A549 (cell line): ENCODE measurements around the gene TNFAIP2. TPM values are rescaled to one million over a fixed set of nuclear protein-coding genes. Genes with fewer than 3 reads are reported as not detected.
A peak's percentile ranks its signal among the peaks of the same experiment; 100 is the strongest.

Source experiments
- ATAC-seq, 2 experiments: fragments of 200-7000 bp in 1 of 2; fragments of >200 bp in 1 of 2; cut with Nextera tagmentation in 1 of 2; cut with Tn5 transposase in 1 of 2; 3 replicates each; pipeline versions ENCODE4 v1.8.0 to v1.9.1; 2018 to 2020; ENCODE audit warnings: mild to moderate bottlenecking in 1 of 2, moderate library complexity in 1 of 2
- CTCF ChIA-PET: fragments of 300-600 bp; sonication (Branson Sonifier 250); formaldehyde crosslinking; extraction: SDS; loops from one replicate; lab custom pipeline; 2021; ENCODE audit warnings: antibody characterized with exemption, inconsistent platforms; lab: Yijun Ruan, JAX
- POLR2A ChIA-PET: fragments of 350-600 bp; formaldehyde crosslinking; extraction: SDS; loops from one replicate; lab custom pipeline; 2021; ENCODE audit warnings: antibody characterized with exemption, inconsistent platforms; lab: Yijun Ruan, JAX
- DNase-seq, 2 experiments: peaks; one replicate each; pipeline versions ENCODE4 v3.0.0 to v3.0.0-alpha.2; 2011 to 2016; ENCODE audit warnings: low read depth in 1 of 2, low spot score in 1 of 2
- FAIRE-seq: peaks from 2 replicates; lab custom pipeline; 2011; peaks lifted over from hg19 to GRCh38; lab: Jason Lieb, UNC
- H3K27ac ChIP-seq, 2 experiments: fragments of >200 bp; sonication (Bioruptor Twin); formaldehyde crosslinking; 3 replicates each; pipeline ENCODE4 v1.5.1; 2016 to 2017
- H3K4me1 ChIP-seq: fragments of >200 bp; sonication (Bioruptor Twin); formaldehyde crosslinking; 3 replicates; pipeline ENCODE4 v1.6.1; 2016
- H3K4me2 ChIP-seq: fragments of >200 bp; sonication (Bioruptor Twin); formaldehyde crosslinking; 3 replicates; pipeline ENCODE4 v1.6.1; 2016
- H3K4me3 ChIP-seq: fragments of >200 bp; sonication (Bioruptor Twin); formaldehyde crosslinking; 3 replicates; pipeline ENCODE4 v1.5.1; 2016
- H3K9me3 ChIP-seq: fragments of >200 bp; sonication (Bioruptor Twin); formaldehyde crosslinking; 3 replicates; pipeline ENCODE4 v1.6.1; 2016
- CBX2 ChIP-seq: fragments of 200-600 bp; sonication (generic); IDR thresholded peaks from 2 replicates; pipeline ENCODE4 v1.6.1; 2016; ENCODE audit warnings: low read depth, mild to moderate bottlenecking, borderline replicate concordance
- EP300 ChIP-seq, 2 experiments: fragments of >200 bp; sonication (Bioruptor Twin); formaldehyde crosslinking; IDR thresholded peaks; 2 replicates in 1 of 2; 3 replicates in 1 of 2; pipeline ENCODE4 v1.6.1; 2016 to 2017
- FOSB ChIP-seq: fragments of 250-450 bp; sonication (Bioruptor Pico); IDR thresholded peaks from 2 replicates; pipeline ENCODE4 v1.5.0; 2020; ENCODE audit warnings: mild to moderate bottlenecking, moderate library complexity
- FOSL2 ChIP-seq, 2 experiments: fragments of 450-650 bp in 1 of 2; fragments of >200 bp in 1 of 2; sonication (Bioruptor Twin) in 1 of 2; formaldehyde crosslinking; IDR thresholded peaks; 2 replicates each; pipeline versions ENCODE4 v1.5.0 to v1.6.1; 2016 to 2020; ENCODE audit warnings: mild to moderate bottlenecking in 1 of 2, moderate library complexity in 1 of 2
- FOXS1 ChIP-seq: fragments of 250-450 bp; sonication (Bioruptor Pico); IDR thresholded peaks from 2 replicates; pipeline ENCODE4 v1.5.0; 2020; ENCODE audit warnings: mild to moderate bottlenecking, moderate library complexity
- GATA3 ChIP-seq: IDR thresholded peaks from 2 replicates; pipeline ENCODE4 v1.6.1; 2012; ENCODE audit warnings: borderline replicate concordance
- HDAC2 ChIP-seq: fragments of 200-600 bp; sonication (generic); IDR thresholded peaks from 2 replicates; pipeline ENCODE4 v1.6.1; 2016
- HEYL ChIP-seq: fragments of 250-450 bp; sonication (Bioruptor Pico); IDR thresholded peaks from 2 replicates; pipeline ENCODE4 v1.8.0; 2021; ENCODE audit warnings: mild to moderate bottlenecking, moderate library complexity
- HOXA7 ChIP-seq: fragments of 250-450 bp; sonication (Bioruptor Pico); IDR thresholded peaks from 2 replicates; pipeline ENCODE4 v1.5.0; 2020; ENCODE audit warnings: mild to moderate bottlenecking, moderate library complexity
- HOXB13 ChIP-seq: fragments of 250-450 bp; sonication (Bioruptor Pico); IDR thresholded peaks from 2 replicates; pipeline ENCODE4 v1.5.0; 2020; ENCODE audit warnings: low read depth, mild to moderate bottlenecking, moderate library complexity
- JUNB ChIP-seq: fragments of >200 bp; sonication (Bioruptor Twin); formaldehyde crosslinking; IDR thresholded peaks from 2 replicates; pipeline ENCODE4 v1.6.1; 2016
- KDM1A ChIP-seq: fragments of 200-600 bp; sonication (generic); IDR thresholded peaks from 2 replicates; pipeline ENCODE4 v1.6.1; 2016; ENCODE audit warnings: low read depth, mild to moderate bottlenecking
- KDM5A ChIP-seq: fragments of 200-600 bp; sonication (generic); IDR thresholded peaks from 2 replicates; pipeline ENCODE4 v1.6.1; 2016; ENCODE audit warnings: antibody characterized with exemption, mild to moderate bottlenecking
- MAFK ChIP-seq: fragments of 450-650 bp; IDR thresholded peaks from 2 replicates; pipeline ENCODE4 v1.6.1; 2014; ENCODE audit not compliant: partially characterized antibody
- MYC ChIP-seq: IDR thresholded peaks from 2 replicates; pipeline ENCODE4 v1.6.1; 2012; ENCODE audit warnings: mild to moderate bottlenecking, inconsistent platforms, low read length, improper control_type of control experiment, borderline replicate concordance
- NFE2L2 ChIP-seq: fragments of 150-350 bp; conservative IDR thresholded peaks from 2 replicates; pipeline ENCODE4 v1.6.1; 2014; ENCODE audit warnings: low read length
- NPAS2 ChIP-seq: fragments of 250-450 bp; sonication (Bioruptor Pico); IDR thresholded peaks from 2 replicates; pipeline ENCODE4 v1.8.0; 2022; ENCODE audit warnings: mild to moderate bottlenecking, moderate library complexity, borderline replicate concordance
- NR3C1 ChIP-seq: fragments of >200 bp; sonication (Bioruptor Twin); formaldehyde crosslinking; IDR thresholded peaks from 3 replicates; pipeline ENCODE4 v1.6.1; 2017
- PHF8 ChIP-seq: fragments of 200-600 bp; sonication (generic); IDR thresholded peaks from 2 replicates; pipeline ENCODE4 v1.6.1; 2016; ENCODE audit warnings: low read depth, mild to moderate bottlenecking, antibody characterized with exemption, moderate library complexity, borderline replicate concordance
- POLR2A ChIP-seq: IDR thresholded peaks from 2 replicates; pipeline ENCODE4 v1.6.1; 2012; ENCODE audit warnings: mild to moderate bottlenecking, low read length
- RFX5 ChIP-seq: fragments of 450-650 bp; IDR thresholded peaks from 2 replicates; pipeline ENCODE4 v1.7.1; 2014; ENCODE audit warnings: antibody characterized with exemption, mild to moderate bottlenecking, moderate library complexity
- SMC3 ChIP-seq: fragments of >200 bp; sonication (Bioruptor Twin); formaldehyde crosslinking; IDR thresholded peaks from 3 replicates; pipeline ENCODE4 v1.6.1; 2018; ENCODE audit warnings: inconsistent platforms
- SREBF2 ChIP-seq: fragments of 450-650 bp; IDR thresholded peaks from 2 replicates; pipeline ENCODE4 v1.6.1; 2014; ENCODE audit warnings: mild to moderate bottlenecking, moderate library complexity
- TFCP2L1 ChIP-seq: fragments of 250-450 bp; sonication (Bioruptor Pico); IDR thresholded peaks from 2 replicates; pipeline ENCODE4 v1.5.0; 2021; ENCODE audit warnings: mild to moderate bottlenecking
- TP53 ChIP-seq: fragments of 250-450 bp; sonication (Bioruptor Pico); IDR thresholded peaks from 2 replicates; pipeline ENCODE4 v1.5.0; 2021; ENCODE audit warnings: mild to moderate bottlenecking, moderate library complexity
- ZNF302 ChIP-seq: fragments of 250-450 bp; sonication (Bioruptor Pico); IDR thresholded peaks from 2 replicates; pipeline ENCODE4 v1.9.0; 2021; ENCODE audit warnings: inconsistent platforms, mild to moderate bottlenecking, moderate library complexity
- ZSCAN20 ChIP-seq: fragments of 250-450 bp; sonication (Bioruptor Pico); IDR thresholded peaks from 2 replicates; pipeline ENCODE4 v1.8.0; 2022; ENCODE audit warnings: mild to moderate bottlenecking, moderate library complexity
- WGBS: methylation state at CpG from one replicate; pipeline ENCODE4 v1.1.6; 2017; ENCODE audit errors: missing lambda C conversion rate; 5-methylcytosine and 5-hydroxymethylcytosine counted together
- polyA plus RNA-seq, 4 experiments: library from polyadenylated mRNA; depleted of rRNA in 3 of 4; stranded (reverse); fragments of >200 nt; fragmentation: RNase III in 1 of 4; extraction: RNeasy Plus Mini Kit Qiagen cat#74134 plus additional on column Dnase treatment in 1 of 4; gene quantifications; 2 replicates in 3 of 4; 3 replicates in 1 of 4; pipeline ENCODE4 v1.2.3, GENCODE V29; 2011 to 2017
- TF ChIP-seq, protein P1 (sequence below): fragments of 200-600 bp; sonication (generic); IDR thresholded peaks from 2 replicates; pipeline ENCODE4 v1.6.1; 2016; ENCODE audit warnings: antibody characterized with exemption, mild to moderate bottlenecking, moderate library complexity
- TF ChIP-seq, protein P2 (sequence below): IDR thresholded peaks from 2 replicates; pipeline ENCODE4 v1.6.1; 2012
- TF ChIP-seq, protein P3 (sequence below): fragments of 450-650 bp; IDR thresholded peaks from 2 replicates; pipeline ENCODE4 v1.6.1; 2014; ENCODE audit warnings: antibody characterized with exemption
- TF ChIP-seq, protein P4 (sequence below): fragments of 150-350 bp; IDR thresholded peaks from 2 replicates; pipeline ENCODE4 v1.6.1; 2014; ENCODE audit warnings: low read depth, mild to moderate bottlenecking, low read length
- TF ChIP-seq, protein P5 (sequence below): fragments of >200 bp; sonication (Bioruptor Twin); formaldehyde crosslinking; IDR thresholded peaks from 3 replicates; pipeline ENCODE4 v1.5.1; 2016

Gene TNFAIP2
- polyA plus RNA-seq, 2 of the 4 experiments (the other 2 are of a cell fraction) = 222 to 254 TPM

DNA sequence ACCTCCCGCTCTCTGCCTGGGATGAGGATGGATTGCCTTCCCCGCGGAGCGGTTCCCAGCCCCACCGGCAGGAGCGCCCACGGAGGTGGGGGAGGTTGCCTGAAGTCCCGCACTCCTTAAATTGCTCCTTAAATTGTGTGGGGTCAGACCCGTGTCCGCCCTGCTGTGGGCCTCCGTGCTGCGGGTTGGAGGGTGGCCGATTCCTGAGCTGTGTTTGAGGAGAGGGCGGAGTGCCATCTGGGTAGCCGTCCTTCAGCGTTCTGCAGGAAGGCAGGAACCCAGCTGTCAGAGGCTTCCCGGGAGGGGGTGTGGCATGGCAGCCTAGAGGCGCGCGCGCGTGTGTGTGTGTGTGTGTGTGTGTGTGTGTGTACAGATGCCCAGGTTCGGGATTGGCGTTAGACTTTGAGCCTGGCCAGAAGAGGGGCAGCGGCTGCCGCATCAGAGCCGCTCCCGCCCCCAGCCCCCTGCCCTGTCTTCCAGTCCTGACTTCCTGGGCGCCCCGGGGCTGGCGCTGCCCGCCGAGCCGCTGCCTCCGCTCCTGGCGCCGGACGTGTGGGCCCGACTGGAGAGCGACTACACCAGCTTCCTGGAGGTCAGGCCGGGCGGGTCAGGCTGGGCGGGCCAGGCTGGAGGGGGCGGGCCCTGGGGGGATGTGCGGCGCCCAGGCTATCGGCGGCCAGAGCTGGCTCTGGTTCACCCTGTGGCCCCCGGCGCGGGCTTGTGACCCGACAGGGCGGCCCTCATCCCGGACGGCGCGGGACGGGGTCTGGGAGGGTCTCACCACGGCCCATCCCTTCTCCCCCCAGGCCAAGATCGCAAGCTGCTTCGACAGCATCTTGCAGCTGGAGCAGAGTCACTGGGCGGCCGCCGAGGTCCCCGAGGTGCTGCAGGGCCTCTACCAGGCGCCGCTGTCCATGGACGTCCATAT lies 19.5 kb upstream of the TNFAIP2 start:
- FAIRE-seq (no peak), DNase-seq (peak; percentile 88 to 95), ATAC-seq (peak; percentile 61 to 80)
- CTCF ChIA-PET = interaction anchor here (0.6 to 14.0 kb wide), 41 partner anchors 8 to 747 kb away, joined by 3 to 544 read pairs (median 9); partner anchors contain the start of genes EXOC3L4, LBHD2 and TNFAIP2
- POLR2A ChIA-PET = interaction anchor here (1.0 to 2.3 kb wide), 6 partner anchors 17 to 241 kb away, joined by 3 to 10 read pairs (median 4); partner anchors contain the start of gene EIF5
- Histone ChIP-seq H3K4me2 (peak overlapping the region; percentile 78), H3K27ac (peak overlapping the region; percentile 94), H3K4me1 (peaks cover 78% of the 10 kb centered on the region), H3K4me3 (peak overlapping the region; percentile 42), H3K9me3 (no peaks in the 10 kb centered on the region)
- 3% methylated on average over 37 of the region's 68 CpGs for WGBS
- TF ChIP-seq ZNF302 (CRISPR knock-in tag) (no peak), ZSCAN20 (CRISPR knock-in tag) (no peak), FOSL2 (IDR thresholded peaks at IDR 0.05) (no peak), FOSL2 (CRISPR knock-in tag; IDR thresholded peaks at IDR 0.05) (no peak), HDAC2 (no peak), SMC3 (peak; percentile 32; the same call in 2 of the 3 replicates), GATA3 (peak; percentile 64; the same call in 1 of the 2 replicates), HOXB13 (CRISPR knock-in tag) (no peak), EP300 (IDR thresholded peaks at IDR 0.05) (0 out of 5 replicates have a peak, but pooled peaks of 1 of the 2 experiments have one; percentile 40), JUNB (no peak), NFE2L2 (no peak), KDM1A (no peak), POLR2A (peak; percentile 66), HOXA7 (CRISPR knock-in tag) (no peak), FOSB (no peak), CBX2 (no peak), PHF8 (peak; percentile 32; the same call in 1 of the 2 replicates), MAFK (no peak), KDM5A (no peak), NPAS2 (CRISPR knock-in tag) (no peak), TFCP2L1 (no peak), FOXS1 (CRISPR knock-in tag) (no peak), TP53 (CRISPR knock-in tag) (no peak), HEYL (no peak), MYC (no peak), RFX5 (no peak), NR3C1 (no peak), SREBF2 (no peak)
- TF ChIP-seq, protein P1, sequence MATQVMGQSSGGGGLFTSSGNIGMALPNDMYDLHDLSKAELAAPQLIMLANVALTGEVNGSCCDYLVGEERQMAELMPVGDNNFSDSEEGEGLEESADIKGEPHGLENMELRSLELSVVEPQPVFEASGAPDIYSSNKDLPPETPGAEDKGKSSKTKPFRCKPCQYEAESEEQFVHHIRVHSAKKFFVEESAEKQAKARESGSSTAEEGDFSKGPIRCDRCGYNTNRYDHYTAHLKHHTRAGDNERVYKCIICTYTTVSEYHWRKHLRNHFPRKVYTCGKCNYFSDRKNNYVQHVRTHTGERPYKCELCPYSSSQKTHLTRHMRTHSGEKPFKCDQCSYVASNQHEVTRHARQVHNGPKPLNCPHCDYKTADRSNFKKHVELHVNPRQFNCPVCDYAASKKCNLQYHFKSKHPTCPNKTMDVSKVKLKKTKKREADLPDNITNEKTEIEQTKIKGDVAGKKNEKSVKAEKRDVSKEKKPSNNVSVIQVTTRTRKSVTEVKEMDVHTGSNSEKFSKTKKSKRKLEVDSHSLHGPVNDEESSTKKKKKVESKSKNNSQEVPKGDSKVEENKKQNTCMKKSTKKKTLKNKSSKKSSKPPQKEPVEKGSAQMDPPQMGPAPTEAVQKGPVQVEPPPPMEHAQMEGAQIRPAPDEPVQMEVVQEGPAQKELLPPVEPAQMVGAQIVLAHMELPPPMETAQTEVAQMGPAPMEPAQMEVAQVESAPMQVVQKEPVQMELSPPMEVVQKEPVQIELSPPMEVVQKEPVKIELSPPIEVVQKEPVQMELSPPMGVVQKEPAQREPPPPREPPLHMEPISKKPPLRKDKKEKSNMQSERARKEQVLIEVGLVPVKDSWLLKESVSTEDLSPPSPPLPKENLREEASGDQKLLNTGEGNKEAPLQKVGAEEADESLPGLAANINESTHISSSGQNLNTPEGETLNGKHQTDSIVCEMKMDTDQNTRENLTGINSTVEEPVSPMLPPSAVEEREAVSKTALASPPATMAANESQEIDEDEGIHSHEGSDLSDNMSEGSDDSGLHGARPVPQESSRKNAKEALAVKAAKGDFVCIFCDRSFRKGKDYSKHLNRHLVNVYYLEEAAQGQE = no peak
- TF ChIP-seq, protein P2, sequence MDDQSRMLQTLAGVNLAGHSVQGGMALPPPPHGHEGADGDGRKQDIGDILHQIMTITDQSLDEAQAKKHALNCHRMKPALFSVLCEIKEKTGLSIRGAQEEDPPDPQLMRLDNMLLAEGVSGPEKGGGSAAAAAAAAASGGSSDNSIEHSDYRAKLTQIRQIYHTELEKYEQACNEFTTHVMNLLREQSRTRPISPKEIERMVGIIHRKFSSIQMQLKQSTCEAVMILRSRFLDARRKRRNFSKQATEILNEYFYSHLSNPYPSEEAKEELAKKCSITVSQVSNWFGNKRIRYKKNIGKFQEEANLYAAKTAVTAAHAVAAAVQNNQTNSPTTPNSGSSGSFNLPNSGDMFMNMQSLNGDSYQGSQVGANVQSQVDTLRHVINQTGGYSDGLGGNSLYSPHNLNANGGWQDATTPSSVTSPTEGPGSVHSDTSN = no peak
- TF ChIP-seq, protein P3, sequence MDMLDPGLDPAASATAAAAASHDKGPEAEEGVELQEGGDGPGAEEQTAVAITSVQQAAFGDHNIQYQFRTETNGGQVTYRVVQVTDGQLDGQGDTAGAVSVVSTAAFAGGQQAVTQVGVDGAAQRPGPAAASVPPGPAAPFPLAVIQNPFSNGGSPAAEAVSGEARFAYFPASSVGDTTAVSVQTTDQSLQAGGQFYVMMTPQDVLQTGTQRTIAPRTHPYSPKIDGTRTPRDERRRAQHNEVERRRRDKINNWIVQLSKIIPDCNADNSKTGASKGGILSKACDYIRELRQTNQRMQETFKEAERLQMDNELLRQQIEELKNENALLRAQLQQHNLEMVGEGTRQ = no peak
- TF ChIP-seq, protein P4, sequence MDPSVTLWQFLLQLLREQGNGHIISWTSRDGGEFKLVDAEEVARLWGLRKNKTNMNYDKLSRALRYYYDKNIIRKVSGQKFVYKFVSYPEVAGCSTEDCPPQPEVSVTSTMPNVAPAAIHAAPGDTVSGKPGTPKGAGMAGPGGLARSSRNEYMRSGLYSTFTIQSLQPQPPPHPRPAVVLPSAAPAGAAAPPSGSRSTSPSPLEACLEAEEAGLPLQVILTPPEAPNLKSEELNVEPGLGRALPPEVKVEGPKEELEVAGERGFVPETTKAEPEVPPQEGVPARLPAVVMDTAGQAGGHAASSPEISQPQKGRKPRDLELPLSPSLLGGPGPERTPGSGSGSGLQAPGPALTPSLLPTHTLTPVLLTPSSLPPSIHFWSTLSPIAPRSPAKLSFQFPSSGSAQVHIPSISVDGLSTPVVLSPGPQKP = no peak
- TF ChIP-seq, protein P5, sequence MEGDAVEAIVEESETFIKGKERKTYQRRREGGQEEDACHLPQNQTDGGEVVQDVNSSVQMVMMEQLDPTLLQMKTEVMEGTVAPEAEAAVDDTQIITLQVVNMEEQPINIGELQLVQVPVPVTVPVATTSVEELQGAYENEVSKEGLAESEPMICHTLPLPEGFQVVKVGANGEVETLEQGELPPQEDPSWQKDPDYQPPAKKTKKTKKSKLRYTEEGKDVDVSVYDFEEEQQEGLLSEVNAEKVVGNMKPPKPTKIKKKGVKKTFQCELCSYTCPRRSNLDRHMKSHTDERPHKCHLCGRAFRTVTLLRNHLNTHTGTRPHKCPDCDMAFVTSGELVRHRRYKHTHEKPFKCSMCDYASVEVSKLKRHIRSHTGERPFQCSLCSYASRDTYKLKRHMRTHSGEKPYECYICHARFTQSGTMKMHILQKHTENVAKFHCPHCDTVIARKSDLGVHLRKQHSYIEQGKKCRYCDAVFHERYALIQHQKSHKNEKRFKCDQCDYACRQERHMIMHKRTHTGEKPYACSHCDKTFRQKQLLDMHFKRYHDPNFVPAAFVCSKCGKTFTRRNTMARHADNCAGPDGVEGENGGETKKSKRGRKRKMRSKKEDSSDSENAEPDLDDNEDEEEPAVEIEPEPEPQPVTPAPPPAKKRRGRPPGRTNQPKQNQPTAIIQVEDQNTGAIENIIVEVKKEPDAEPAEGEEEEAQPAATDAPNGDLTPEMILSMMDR = peak; percentile 8; the same call in 1 of the 3 replicates
